Liver (tissue), 2 donors: ENCODE results near the gene DNAH5.

Experiments
- MAX ChIP-seq: IDR thresholded peaks from 2 replicates; pipeline ENCODE4 v1.6.1; 2016; ENCODE audit warnings: antibody characterized with exemption
- TF ChIP-seq, protein P1 (sequence below): fragments of 150-350 bp; IDR thresholded peaks from 2 replicates; pipeline ENCODE4 v1.5.1; 2017; ENCODE audit warnings: improper control_type of control experiment, low read depth, low read length; ENCODE audit not compliant: missing input control
- donor health status: healthy.

- TF ChIP-seq, protein P1, sequence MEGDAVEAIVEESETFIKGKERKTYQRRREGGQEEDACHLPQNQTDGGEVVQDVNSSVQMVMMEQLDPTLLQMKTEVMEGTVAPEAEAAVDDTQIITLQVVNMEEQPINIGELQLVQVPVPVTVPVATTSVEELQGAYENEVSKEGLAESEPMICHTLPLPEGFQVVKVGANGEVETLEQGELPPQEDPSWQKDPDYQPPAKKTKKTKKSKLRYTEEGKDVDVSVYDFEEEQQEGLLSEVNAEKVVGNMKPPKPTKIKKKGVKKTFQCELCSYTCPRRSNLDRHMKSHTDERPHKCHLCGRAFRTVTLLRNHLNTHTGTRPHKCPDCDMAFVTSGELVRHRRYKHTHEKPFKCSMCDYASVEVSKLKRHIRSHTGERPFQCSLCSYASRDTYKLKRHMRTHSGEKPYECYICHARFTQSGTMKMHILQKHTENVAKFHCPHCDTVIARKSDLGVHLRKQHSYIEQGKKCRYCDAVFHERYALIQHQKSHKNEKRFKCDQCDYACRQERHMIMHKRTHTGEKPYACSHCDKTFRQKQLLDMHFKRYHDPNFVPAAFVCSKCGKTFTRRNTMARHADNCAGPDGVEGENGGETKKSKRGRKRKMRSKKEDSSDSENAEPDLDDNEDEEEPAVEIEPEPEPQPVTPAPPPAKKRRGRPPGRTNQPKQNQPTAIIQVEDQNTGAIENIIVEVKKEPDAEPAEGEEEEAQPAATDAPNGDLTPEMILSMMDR = no peak
- no peak for TF ChIP-seq MAX
Measured at GRCh38 chr5:13946111-13946510, 1.6 kb upstream of the DNAH5 start.
